ENCODE measurements around the gene ZNF497.
A peak's percentile ranks its signal among the peaks of the same experiment; 100 is the strongest.

DNA sequence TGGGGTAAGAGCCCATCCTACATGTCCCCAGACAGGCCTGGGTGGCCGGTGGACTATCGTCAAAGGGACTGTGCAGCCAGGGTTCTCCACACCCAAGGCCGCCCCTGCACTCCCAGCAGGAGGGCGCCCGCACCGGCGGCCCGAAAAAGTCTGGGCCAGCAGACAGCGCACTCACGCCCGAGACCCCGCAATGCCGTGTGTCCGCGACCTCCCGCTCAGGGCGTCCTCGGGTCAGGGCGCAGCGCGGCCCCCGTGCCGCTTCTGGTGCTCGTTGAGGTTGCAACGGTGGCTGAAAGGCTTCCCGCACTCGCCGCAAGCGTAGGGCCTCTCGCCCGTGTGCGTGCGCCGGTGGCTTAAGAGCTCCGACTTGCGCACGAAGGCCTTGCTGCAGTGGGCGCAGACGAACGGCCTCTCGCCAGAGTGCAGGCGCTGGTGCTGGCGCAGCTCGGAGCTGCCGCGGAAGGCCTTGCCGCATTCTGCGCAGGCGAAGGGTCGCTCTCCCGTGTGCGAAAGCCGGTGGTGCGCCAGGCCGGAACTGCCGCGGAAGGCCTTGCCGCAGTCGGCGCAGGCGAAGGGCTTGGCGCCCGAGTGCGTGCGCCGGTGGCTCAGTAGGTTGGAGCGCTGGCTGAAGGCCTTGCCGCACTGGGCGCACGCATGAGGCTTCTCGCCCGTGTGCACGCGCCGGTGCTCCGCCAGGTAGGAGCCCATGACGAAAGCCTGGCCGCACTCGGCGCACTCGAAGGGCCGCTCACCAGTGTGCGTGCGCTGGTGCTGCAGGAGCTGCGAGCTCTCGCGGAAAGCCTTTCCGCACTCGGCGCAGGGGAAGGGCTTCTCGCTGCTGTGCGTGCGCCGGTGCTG, 6.4 kb downstream of the ZNF497 start:
- TF ChIP-seq CTCF (conservative IDR thresholded peaks at IDR 0.05 in 1 of 2, IDR thresholded peaks at IDR 0.05 in 1 of 2; ENCODE audit: low read depth in 1 of 2, low read length in 2 of 2) (no peak), EZH2 (IDR thresholded peaks at IDR 0.05; ENCODE audit: low read length, missing control alignments) (peak; percentile 27)

Data from fibroblast of lung (primary cell).